WTC11 (cell line): Measurements from ENCODE around the gene ZNF540. TPM values are rescaled to one million over a fixed set of nuclear protein-coding genes. Genes with fewer than 3 reads are reported as not detected.

ENCODE experiments used
- ATAC-seq: fragments of 200-7000 bp; cut with Tn5 transposase; 2 replicates; pipeline ENCODE4 v1.10.0; 2021; ENCODE audit warnings: mild to moderate bottlenecking, moderate library complexity
- CTCF ChIA-PET: fragments of 300-600 bp; sonication (Branson Sonifier 250); formaldehyde crosslinking; loops from one replicate; lab custom pipeline; 2021; ENCODE audit warnings: antibody characterized with exemption; lab: Charles Lee
- POLR2A ChIA-PET: fragments of 350-600 bp; sonication (Branson Sonifier 250); formaldehyde crosslinking; loops from one replicate; lab custom pipeline; 2021; ENCODE audit warnings: antibody characterized with exemption; lab: Charles Lee
- DNase-seq: peaks from one replicate; pipeline ENCODE4 v3.0.0; 2021; ENCODE audit warnings: low spot score
- H3K27ac Mint-ChIP-seq: 2 replicates; pipeline ENCODE4 v1.8.0; 2021; ENCODE audit warnings: mixed read lengths
- H3K27me3 Mint-ChIP-seq: 2 replicates; pipeline ENCODE4 v1.8.0; 2021; ENCODE audit warnings: low read depth, mild to moderate bottlenecking, moderate library complexity, mixed read lengths
- H3K36me3 Mint-ChIP-seq: 2 replicates; pipeline ENCODE4 v1.8.0; 2021; ENCODE audit warnings: mixed read lengths
- H3K4me1 Mint-ChIP-seq: 2 replicates; pipeline ENCODE4 v1.8.0; 2022; ENCODE audit warnings: mixed read lengths
- H3K4me3 Mint-ChIP-seq: 2 replicates; pipeline ENCODE4 v1.8.0; 2021; ENCODE audit warnings: mild to moderate bottlenecking, moderate library complexity, mixed read lengths
- H3K9me3 Mint-ChIP-seq: 2 replicates; pipeline ENCODE4 v1.8.0; 2021; ENCODE audit warnings: mixed read lengths
- ARID4B ChIP-seq: sonication (generic); formaldehyde crosslinking; IDR thresholded peaks from 2 replicates; pipeline ENCODE4 v1.8.0; 2023; ENCODE audit warnings: missing genetic modification reagents, mild to moderate bottlenecking, borderline replicate concordance
- ATF1 ChIP-seq: sonication (generic); formaldehyde crosslinking; IDR thresholded peaks from 2 replicates; pipeline ENCODE4 v1.8.1; 2023; ENCODE audit warnings: mild to moderate bottlenecking, moderate library complexity, missing genetic modification reagents
- CBFB ChIP-seq: sonication (generic); formaldehyde crosslinking; IDR thresholded peaks from 2 replicates; pipeline ENCODE4 v1.8.1; 2022; ENCODE audit warnings: mild to moderate bottlenecking, low read depth, missing genetic modification reagents
- CTCF ChIP-seq: fragments of 200-600 bp; IDR thresholded peaks from 2 replicates; pipeline ENCODE4 v1.8.0; 2022; ENCODE audit warnings: antibody characterized with exemption
- FOXP4 ChIP-seq: sonication (generic); formaldehyde crosslinking; IDR thresholded peaks from 2 replicates; pipeline ENCODE4 v1.8.0; 2022; ENCODE audit warnings: mild to moderate bottlenecking, missing genetic modification reagents
- IRF2 ChIP-seq: sonication (generic); formaldehyde crosslinking; IDR thresholded peaks from 2 replicates; pipeline ENCODE4 v1.8.0; 2022; ENCODE audit warnings: low read depth, missing genetic modification reagents, borderline replicate concordance
- KAT7 ChIP-seq: sonication (generic); formaldehyde crosslinking; IDR thresholded peaks from 2 replicates; pipeline ENCODE4 v1.8.1; 2023; ENCODE audit warnings: missing genetic modification reagents, mild to moderate bottlenecking, borderline replicate concordance
- NR1H2 ChIP-seq: sonication (generic); formaldehyde crosslinking; IDR thresholded peaks from 2 replicates; pipeline ENCODE4 v1.9.0; 2021; ENCODE audit warnings: mild to moderate bottlenecking, moderate library complexity, missing genetic modification reagents
- OVOL2 ChIP-seq: fragments of 250-450 bp; sonication (Bioruptor Pico); IDR thresholded peaks from 2 replicates; pipeline ENCODE4 v1.9.0; 2021; ENCODE audit warnings: mild to moderate bottlenecking, borderline replicate concordance
- PRRX2 ChIP-seq: fragments of 250-450 bp; sonication (Bioruptor Pico); IDR thresholded peaks from 2 replicates; pipeline ENCODE4 v1.8.0; 2021; ENCODE audit warnings: mild to moderate bottlenecking
- SMAD3 ChIP-seq: sonication (generic); formaldehyde crosslinking; IDR thresholded peaks from 2 replicates; pipeline ENCODE4 v1.8.0; 2022; ENCODE audit warnings: missing genetic modification reagents, mild to moderate bottlenecking, borderline replicate concordance
- SP1 ChIP-seq: sonication (generic); formaldehyde crosslinking; conservative IDR thresholded peaks from 2 replicates; pipeline ENCODE4 v1.8.1; 2022; ENCODE audit warnings: missing genetic modification reagents
- ZBTB21 ChIP-seq: sonication (generic); formaldehyde crosslinking; IDR thresholded peaks from 2 replicates; pipeline ENCODE4 v1.8.1; 2023; ENCODE audit warnings: mild to moderate bottlenecking, missing genetic modification reagents, borderline replicate concordance
- ZNF121 ChIP-seq: sonication (generic); formaldehyde crosslinking; IDR thresholded peaks from 2 replicates; pipeline ENCODE4 v1.8.0; 2023; ENCODE audit warnings: missing genetic modification reagents
- ZNF416 ChIP-seq: fragments of 250-450 bp; sonication (Bioruptor Pico); IDR thresholded peaks from 2 replicates; pipeline ENCODE4 v1.9.0; 2021; ENCODE audit warnings: mild to moderate bottlenecking, inconsistent platforms
- ZNF532 ChIP-seq: fragments of 250-450 bp; sonication (Bioruptor Pico); IDR thresholded peaks from 2 replicates; pipeline ENCODE4 v1.9.0; 2021; ENCODE audit warnings: mild to moderate bottlenecking, borderline replicate concordance
- total RNA-seq: library from RNA; stranded (reverse); gene quantifications from 3 replicates; pipeline ENCODE4 v1.2.3, GENCODE V29; 2021
- TF ChIP-seq, protein P1 (sequence below): sonication (generic); formaldehyde crosslinking; IDR thresholded peaks from 2 replicates; pipeline ENCODE4 v1.8.1; 2023; ENCODE audit warnings: mild to moderate bottlenecking, moderate library complexity, missing genetic modification reagents
- TF ChIP-seq, protein P2 (sequence below): fragments of 250-450 bp; sonication (Bioruptor Pico); IDR thresholded peaks from 2 replicates; pipeline ENCODE4 v1.9.0; 2021; ENCODE audit warnings: mild to moderate bottlenecking

ZNF540 gene
- total RNA-seq, 1 experiment from 2014 or later = 0.28 TPM

- H3K9me3 Mint-ChIP-seq = peaks cover 94% of the 10 kb centered on the region
- CTCF ChIA-PET = no interaction called here
- ATAC-seq (no peak), DNase-seq (no peak)
- TF ChIP-seq CBFB (CRISPR knock-in tag) = no peak
- TF ChIP-seq ZNF416 = no peak
- no peak for TF ChIP-seq SMAD3 (CRISPR knock-in tag)
- no peak for TF ChIP-seq ARID4B (CRISPR knock-in tag)
- TF ChIP-seq, protein P1, sequence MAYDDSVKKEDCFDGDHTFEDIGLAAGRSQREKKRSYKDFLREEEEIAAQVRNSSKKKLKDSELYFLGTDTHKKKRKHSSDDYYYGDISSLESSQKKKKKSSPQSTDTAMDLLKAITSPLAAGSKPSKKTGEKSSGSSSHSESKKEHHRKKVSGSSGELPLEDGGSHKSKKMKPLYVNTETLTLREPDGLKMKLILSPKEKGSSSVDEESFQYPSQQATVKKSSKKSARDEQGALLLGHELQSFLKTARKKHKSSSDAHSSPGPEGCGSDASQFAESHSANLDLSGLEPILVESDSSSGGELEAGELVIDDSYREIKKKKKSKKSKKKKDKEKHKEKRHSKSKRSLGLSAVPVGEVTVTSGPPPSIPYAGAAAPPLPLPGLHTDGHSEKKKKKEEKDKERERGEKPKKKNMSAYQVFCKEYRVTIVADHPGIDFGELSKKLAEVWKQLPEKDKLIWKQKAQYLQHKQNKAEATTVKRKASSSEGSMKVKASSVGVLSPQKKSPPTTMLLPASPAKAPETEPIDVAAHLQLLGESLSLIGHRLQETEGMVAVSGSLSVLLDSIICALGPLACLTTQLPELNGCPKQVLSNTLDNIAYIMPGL (CRISPR knock-in tag) = no peak
- no peak for TF ChIP-seq PRRX2 (CRISPR knock-in tag)
- no peak for TF ChIP-seq OVOL2 (CRISPR knock-in tag)
- no peak for TF ChIP-seq ATF1 (CRISPR knock-in tag)
- no peak for TF ChIP-seq IRF2 (CRISPR knock-in tag)
- TF ChIP-seq FOXP4 (CRISPR knock-in tag) = no peak
- no peak for TF ChIP-seq ZNF121 (CRISPR knock-in tag)
- no peak for TF ChIP-seq NR1H2 (CRISPR knock-in tag)
- no peak overlapping the region for H3K27ac Mint-ChIP-seq
- H3K36me3 Mint-ChIP-seq = peaks cover 94% of the 10 kb centered on the region
- H3K4me3 Mint-ChIP-seq = no peak overlapping the region
- peaks cover 7% of the 10 kb centered on the region; the same call in 1 of the 2 replicates for H3K27me3 Mint-ChIP-seq
- H3K4me1 Mint-ChIP-seq = no peaks in the 10 kb centered on the region
- POLR2A ChIA-PET = no interaction called here
These were observed 29.4 kb upstream of the ZNF540 start for GRCh38 chr19:37565370-37565669.

DNA sequence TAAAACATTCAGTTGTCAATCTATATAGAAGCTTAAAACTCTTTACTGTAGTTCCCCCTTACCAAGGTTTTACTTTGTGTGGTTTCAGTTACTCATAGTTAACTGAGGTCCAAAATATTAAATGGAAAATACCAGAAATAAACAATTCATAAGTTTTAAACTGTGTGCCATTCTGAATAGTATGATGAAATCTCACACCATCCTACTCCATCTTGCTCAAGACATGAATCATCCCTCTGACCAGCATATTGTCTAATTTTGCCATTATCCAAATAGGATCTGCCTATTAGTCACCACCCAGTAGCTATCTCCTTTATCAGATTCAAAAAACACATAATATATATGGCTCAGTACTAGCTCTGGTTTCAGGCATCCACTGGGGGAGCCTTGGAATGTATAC, 22.5 kb upstream of the ZNF540 start:
- ChIA-PET CTCF (no interaction called here), POLR2A (no interaction called here)
- peaks cover 39% of the 10 kb centered on the region for H3K9me3 Mint-ChIP-seq
- ATAC-seq (no peak), DNase-seq (no peak)
- H3K27me3 Mint-ChIP-seq = no peaks in the 10 kb centered on the region
- H3K36me3 Mint-ChIP-seq = peaks cover 40% of the 10 kb centered on the region
- no peaks in the 10 kb centered on the region for H3K4me1 Mint-ChIP-seq
- no peak overlapping the region for H3K4me3 Mint-ChIP-seq
- H3K27ac Mint-ChIP-seq = no peak overlapping the region
- no peak for TF ChIP-seq ZNF532
- no peak for TF ChIP-seq CTCF
- no peak for TF ChIP-seq ZNF121 (CRISPR knock-in tag)
- TF ChIP-seq CBFB (CRISPR knock-in tag) = no peak
- no peak for TF ChIP-seq ZBTB21 (CRISPR knock-in tag)
- TF ChIP-seq IRF2 (CRISPR knock-in tag) = no peak
- TF ChIP-seq, protein P2, sequence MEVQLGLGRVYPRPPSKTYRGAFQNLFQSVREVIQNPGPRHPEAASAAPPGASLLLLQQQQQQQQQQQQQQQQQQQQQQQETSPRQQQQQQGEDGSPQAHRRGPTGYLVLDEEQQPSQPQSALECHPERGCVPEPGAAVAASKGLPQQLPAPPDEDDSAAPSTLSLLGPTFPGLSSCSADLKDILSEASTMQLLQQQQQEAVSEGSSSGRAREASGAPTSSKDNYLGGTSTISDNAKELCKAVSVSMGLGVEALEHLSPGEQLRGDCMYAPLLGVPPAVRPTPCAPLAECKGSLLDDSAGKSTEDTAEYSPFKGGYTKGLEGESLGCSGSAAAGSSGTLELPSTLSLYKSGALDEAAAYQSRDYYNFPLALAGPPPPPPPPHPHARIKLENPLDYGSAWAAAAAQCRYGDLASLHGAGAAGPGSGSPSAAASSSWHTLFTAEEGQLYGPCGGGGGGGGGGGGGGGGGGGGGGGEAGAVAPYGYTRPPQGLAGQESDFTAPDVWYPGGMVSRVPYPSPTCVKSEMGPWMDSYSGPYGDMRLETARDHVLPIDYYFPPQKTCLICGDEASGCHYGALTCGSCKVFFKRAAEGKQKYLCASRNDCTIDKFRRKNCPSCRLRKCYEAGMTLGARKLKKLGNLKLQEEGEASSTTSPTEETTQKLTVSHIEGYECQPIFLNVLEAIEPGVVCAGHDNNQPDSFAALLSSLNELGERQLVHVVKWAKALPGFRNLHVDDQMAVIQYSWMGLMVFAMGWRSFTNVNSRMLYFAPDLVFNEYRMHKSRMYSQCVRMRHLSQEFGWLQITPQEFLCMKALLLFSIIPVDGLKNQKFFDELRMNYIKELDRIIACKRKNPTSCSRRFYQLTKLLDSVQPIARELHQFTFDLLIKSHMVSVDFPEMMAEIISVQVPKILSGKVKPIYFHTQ (CRISPR knock-in tag) = no peak
- TF ChIP-seq SP1 (CRISPR knock-in tag) = no peak
- no peak for TF ChIP-seq KAT7
